Neuronal stem cell (in vitro differentiated cells): ENCODE measurements around the gene NCS1.

Experiments
- DNase-seq: peaks from one replicate; pipeline ENCODE4 v3.0.0-alpha.2; 2013; ENCODE audit warnings: low spot score
- H2AFZ ChIP-seq: one replicate; pipeline ENCODE4 v1.6.1; 2013; ENCODE audit warnings: mild to moderate bottlenecking, low read length, inconsistent platforms
- H2AK5ac ChIP-seq: 2 replicates; pipeline ENCODE4 v1.6.1; 2013; ENCODE audit warnings: low read depth, mild to moderate bottlenecking, inconsistent platforms, low read length, moderate library complexity, mixed read lengths
- H2BK120ac ChIP-seq: 2 replicates; pipeline ENCODE4 v1.6.1; 2013; ENCODE audit warnings: low read depth, mild to moderate bottlenecking, inconsistent platforms, low read length, moderate library complexity, mixed read lengths
- H2BK12ac ChIP-seq: one replicate; pipeline ENCODE4 v1.6.1; 2013; ENCODE audit warnings: low read length, inconsistent platforms
- H2BK15ac ChIP-seq: 2 replicates; pipeline ENCODE4 v1.6.1; 2013; ENCODE audit warnings: mild to moderate bottlenecking, low read length, inconsistent platforms, mixed read lengths
- H2BK5ac ChIP-seq: one replicate; pipeline ENCODE4 v1.6.1; 2013; ENCODE audit warnings: inconsistent platforms, mild to moderate bottlenecking, low read length, moderate library complexity
- H3K14ac ChIP-seq: one replicate; pipeline ENCODE4 v1.6.1; 2013; ENCODE audit warnings: low read length, inconsistent platforms
- H3K18ac ChIP-seq: 2 replicates; pipeline ENCODE4 v1.6.1; 2013; ENCODE audit warnings: low read length, inconsistent platforms
- H3K23ac ChIP-seq: 2 replicates; pipeline ENCODE4 v1.6.1; 2013; ENCODE audit warnings: low read depth, mild to moderate bottlenecking, mixed read lengths, low read length, inconsistent platforms; ENCODE audit not compliant: poor library complexity
- H3K27ac ChIP-seq: replicated peaks from 3 replicates; pipeline ENCODE4 v1.5.1; 2013; ENCODE audit warnings: low read length, inconsistent platforms
- H3K27me3 ChIP-seq, 3 experiments: 2 replicates each; pipeline ENCODE4 v1.6.1; 2013; ENCODE audit warnings: low read length in 3 of 3, mild to moderate bottlenecking in 2 of 3, inconsistent platforms in 1 of 3, low read depth in 1 of 3, mixed read lengths in 1 of 3, moderate library complexity in 1 of 3; ENCODE audit not compliant: control insufficient read depth in 3 of 3, insufficient read depth in 3 of 3
- H3K36me3 ChIP-seq, 2 donors: replicated peaks in 1 of 2; 2 replicates each; pipeline ENCODE4 v1.6.1; 2013; ENCODE audit warnings: low read length in 2 of 2; ENCODE audit not compliant: control insufficient read depth in 2 of 2, insufficient read depth in 2 of 2
- H3K4ac ChIP-seq: 2 replicates; pipeline ENCODE4 v1.6.1; 2013; ENCODE audit warnings: inconsistent platforms, mild to moderate bottlenecking, low read length, moderate library complexity
- H3K4me1 ChIP-seq, 2 donors: 1 replicate in 1 of 2; 2 replicates in 1 of 2; pipeline ENCODE4 v1.6.1; 2013; ENCODE audit warnings: low read length in 2 of 2, low read depth in 1 of 2; ENCODE audit not compliant: control insufficient read depth in 2 of 2, insufficient read depth in 1 of 2
- H3K4me2 ChIP-seq: one replicate; pipeline ENCODE4 v1.6.1; 2013; ENCODE audit warnings: mild to moderate bottlenecking, low read length, inconsistent platforms; ENCODE audit not compliant: insufficient read depth, poor library complexity, severe bottlenecking
- H3K4me3 ChIP-seq, 2 donors: 2 replicates each; pipeline ENCODE4 v1.5.1; 2013; ENCODE audit warnings: low read length in 2 of 2, mild to moderate bottlenecking in 2 of 2, inconsistent platforms in 1 of 2, moderate library complexity in 1 of 2
- H3K79me1 ChIP-seq: one replicate; pipeline ENCODE4 v1.6.1; 2013; ENCODE audit warnings: low read depth, mild to moderate bottlenecking, inconsistent platforms, low read length, moderate library complexity
- H3K9ac ChIP-seq: one replicate; pipeline ENCODE4 v1.6.1; 2013; ENCODE audit warnings: mild to moderate bottlenecking, low read depth, low read length, inconsistent platforms; ENCODE audit not compliant: poor library complexity
- H3K9me3 ChIP-seq, 2 donors: replicated peaks in 1 of 2; 2 replicates each; pipeline versions ENCODE3 to v1.6.1; 2013; ENCODE audit warnings: low read length in 2 of 2, mild to moderate bottlenecking in 2 of 2, inconsistent platforms in 1 of 2, low read depth in 1 of 2, mixed read lengths in 1 of 2, moderate library complexity in 1 of 2; ENCODE audit not compliant: control insufficient read depth in 2 of 2, insufficient read depth in 1 of 2
- H4K8ac ChIP-seq: one replicate; pipeline ENCODE4 v1.6.1; 2013; ENCODE audit warnings: low read depth, mild to moderate bottlenecking, inconsistent platforms, low read length, moderate library complexity
- H4K91ac ChIP-seq: one replicate; pipeline ENCODE4 v1.6.1; 2013; ENCODE audit warnings: low read length, low read depth, mild to moderate bottlenecking, inconsistent platforms; ENCODE audit not compliant: poor library complexity
- WGBS, 2 donors: extraction: QIAGEN DNeasy Blood & Tissue Kit; methylation state at CpG; one replicate each; pipeline ENCODE4 v1.1.7; 2013; ENCODE audit warnings: missing lambda C conversion rate in 2 of 2, mixed read lengths in 1 of 2; ENCODE audit not compliant: insufficient read length in 2 of 2, insufficient replicate concordance in 1 of 2; ENCODE audit errors: extremely low coverage in 2 of 2; 5-methylcytosine and 5-hydroxymethylcytosine counted together

The NCS1 gene

GRCh38 chr9:130226112-130226511, 53.9 kb downstream of the NCS1 start:
- Histone ChIP-seq H4K91ac (no peak overlapping the region), H3K9me3 (peaks cover 12 to 15% of the 10 kb centered on the region in 2 donors), H3K36me3 (peaks cover 22 to 54% of the 10 kb centered on the region in 2 donors), H3K4ac (no peak overlapping the region), H3K79me1 (no peaks in the 10 kb centered on the region), H2BK12ac (no peak overlapping the region), H3K9ac (no peak overlapping the region), H2AK5ac (no peak overlapping the region), H3K27me3 (no peaks in the 10 kb centered on the region), H3K4me1 (no peaks in the 10 kb centered on the region), H3K4me3 (no peak overlapping the region), H2BK5ac (no peak overlapping the region), H2BK120ac (no peak overlapping the region), H3K14ac (no peak overlapping the region), H2AFZ (no peak overlapping the region), H2BK15ac (no peak overlapping the region), H3K27ac (no peak overlapping the region), H4K8ac (no peak overlapping the region), H3K18ac (peak overlapping the region; percentile 7), H3K23ac (no peak overlapping the region), H3K4me2 (no peak overlapping the region)
- DNase-seq, result no peak
- no CpG with 5 or more reads among the region's 12 CpGs for WGBS, 2 donors

- Histone ChIP-seq H3K14ac (no peak overlapping the region), H3K4ac (no peak overlapping the region), H3K36me3 (peaks cover 26 to 62% of the 10 kb centered on the region in 2 donors), H3K4me2 (no peak overlapping the region), H3K9me3 (peaks cover 12 to 15% of the 10 kb centered on the region in 2 donors), H3K79me1 (no peaks in the 10 kb centered on the region), H3K27ac (no peak overlapping the region), H4K91ac (no peak overlapping the region), H3K23ac (no peak overlapping the region), H2BK120ac (no peak overlapping the region), H4K8ac (no peak overlapping the region), H2AK5ac (no peak overlapping the region), H3K4me1 (peaks cover 0 to under 1% of the 10 kb centered on the region in 2 donors), H2BK15ac (no peak overlapping the region), H2BK5ac (no peak overlapping the region), H2AFZ (no peak overlapping the region), H3K9ac (no peak overlapping the region), H3K18ac (no peak overlapping the region), H3K27me3 (no peaks in the 10 kb centered on the region), H3K4me3 (no peak overlapping the region), H2BK12ac (no peak overlapping the region)
- WGBS, 2 donors, result no CpG with 5 or more reads among the region's 3 CpGs
- no peak for DNase-seq
Measured at GRCh38 chr9:130227833-130228232, 55.6 kb downstream of the NCS1 start.

- no peak overlapping the region for H3K4me2 ChIP-seq
- no peak overlapping the region for H2AK5ac ChIP-seq
- no peak overlapping the region for H3K27ac ChIP-seq
- WGBS, 2 donors, result no CpG with 5 or more reads among the region's 3 CpGs
- H3K79me1 ChIP-seq, result no peaks in the 10 kb centered on the region
- no peak overlapping the region for H3K4ac ChIP-seq
- H3K14ac ChIP-seq, result no peak overlapping the region
- DNase-seq, result no peak
- peaks cover 12 to 15% of the 10 kb centered on the region in 2 donors for H3K9me3 ChIP-seq
- H2BK15ac ChIP-seq, result no peak overlapping the region
- no peak overlapping the region for H3K23ac ChIP-seq
- H4K91ac ChIP-seq, result no peak overlapping the region
- no peak overlapping the region for H2BK120ac ChIP-seq
- H2BK12ac ChIP-seq, result no peak overlapping the region
- H3K27me3 ChIP-seq, result no peaks in the 10 kb centered on the region
- no peak overlapping the region for H3K9ac ChIP-seq
- no peak overlapping the region for H4K8ac ChIP-seq
- H3K36me3 ChIP-seq, result peaks cover 38 to 78% of the 10 kb centered on the region in 2 donors
- H3K4me3 ChIP-seq, result no peak overlapping the region
- no peak overlapping the region for H2BK5ac ChIP-seq
- H3K18ac ChIP-seq, result no peak overlapping the region
- H3K4me1 ChIP-seq, result peaks cover 0 to 3% of the 10 kb centered on the region in 2 donors
- H2AFZ ChIP-seq, result no peak overlapping the region
Measured at GRCh38 chr9:130229759-130230158, 57.6 kb downstream of the NCS1 start.

- WGBS, 2 donors, result no CpG with 5 or more reads among the region's 1 CpG
- H4K8ac ChIP-seq, result no peak overlapping the region
Measured at GRCh38 chr9:130230631-130231030, 58.4 kb downstream of the NCS1 start.

More at GRCh38 chr9:130230631-130231030, 58.4 kb downstream of the NCS1 start:
- Histone ChIP-seq H3K9me3 (peaks cover 12 to 15% of the 10 kb centered on the region in 2 donors), H2AFZ (no peak overlapping the region), H4K91ac (no peak overlapping the region), H2BK5ac (no peak overlapping the region), H3K14ac (no peak overlapping the region), H3K23ac (no peak overlapping the region), H2BK120ac (no peak overlapping the region), H2AK5ac (no peak overlapping the region), H3K9ac (no peak overlapping the region), H3K4me3 (no peak overlapping the region), H3K18ac (no peak overlapping the region), H2BK12ac (no peak overlapping the region), H3K4ac (no peak overlapping the region), H2BK15ac (no peak overlapping the region), H3K79me1 (no peaks in the 10 kb centered on the region), H3K36me3 (peaks cover 36 to 77% of the 10 kb centered on the region in 2 donors), H3K4me1 (peaks cover 0 to 3% of the 10 kb centered on the region in 2 donors), H3K27ac (no peak overlapping the region), H3K27me3 (no peaks in the 10 kb centered on the region), H3K4me2 (no peak overlapping the region)
- DNase-seq, result no peak
